GM21786 (cell line): ENCODE results near the gene PELI2.

Experiments
- ATAC-seq: cut with Tn5 transposase; IDR thresholded peaks from one replicate; pipeline ENCODE4 v1.9.1; 2021; ENCODE audit not compliant: unreplicated experiment

PELI2 gene

DNA sequence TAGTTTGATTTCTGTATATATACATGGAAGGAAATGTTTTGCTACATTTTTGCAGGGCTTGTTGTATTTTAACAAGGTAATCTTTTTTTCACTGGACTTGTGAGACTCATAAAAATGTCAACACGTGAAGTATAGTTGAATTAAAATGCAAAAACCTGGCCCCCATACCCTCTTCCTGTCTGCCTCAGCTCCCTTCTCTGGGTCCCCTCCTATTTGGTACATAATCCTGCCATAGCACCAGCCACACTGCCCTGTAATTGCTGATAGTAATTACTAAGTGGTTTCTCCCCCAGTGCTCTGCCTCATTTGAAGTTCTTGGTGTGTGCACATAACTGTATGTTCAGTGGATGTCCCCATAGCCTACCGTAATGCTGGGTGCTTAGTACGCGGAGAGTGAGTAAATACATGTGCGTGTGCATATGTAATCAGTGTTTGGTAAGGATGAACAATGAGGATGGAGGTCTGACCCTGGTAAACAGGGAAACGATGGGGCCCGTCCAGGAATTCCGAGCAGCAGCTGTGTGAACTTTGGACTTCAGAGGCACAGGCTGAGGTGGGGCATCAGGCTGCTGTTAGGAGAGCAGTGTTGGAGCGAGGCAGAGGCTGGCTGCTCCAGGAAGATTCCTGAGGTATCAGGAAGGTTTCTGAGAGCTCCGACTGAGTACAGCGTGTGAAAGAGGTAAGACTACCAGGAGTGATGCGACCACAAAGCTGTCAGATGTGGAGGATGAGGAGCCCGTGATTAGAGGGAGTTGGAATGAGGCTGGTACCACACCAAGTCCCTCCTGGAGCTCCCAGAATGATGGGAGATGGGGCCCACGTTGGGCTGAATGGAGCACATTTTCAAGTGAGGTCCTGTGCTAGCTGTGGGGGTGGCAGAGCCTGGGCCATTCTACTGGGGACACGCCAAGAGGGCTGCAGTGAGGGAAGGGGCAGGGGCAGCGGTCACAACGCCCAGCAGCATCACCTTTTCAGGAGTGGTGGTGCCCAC is 106.8 kb downstream of the PELI2 start:
- ATAC-seq, result no peak

DNA sequence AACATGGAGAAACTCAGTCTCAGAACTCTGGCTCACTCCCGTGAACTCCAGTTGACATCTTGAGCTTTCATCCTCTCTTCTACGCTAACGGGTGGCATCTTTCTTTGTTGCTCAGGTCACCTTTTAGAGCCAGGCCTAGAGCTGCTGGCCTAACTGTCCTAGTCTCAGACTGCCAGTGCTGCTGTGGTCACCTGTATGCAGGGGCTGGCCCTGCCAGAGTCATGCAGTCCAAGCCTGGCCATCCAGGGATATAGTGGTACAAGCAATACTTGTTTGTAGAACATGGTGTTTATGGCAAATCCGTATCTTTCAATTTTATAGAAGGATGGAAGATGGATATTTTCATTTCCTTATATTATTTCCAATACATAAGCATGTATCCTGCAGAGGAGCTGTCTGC is 117.2 kb downstream of the PELI2 start:
- ATAC-seq, result no peak

DNA sequence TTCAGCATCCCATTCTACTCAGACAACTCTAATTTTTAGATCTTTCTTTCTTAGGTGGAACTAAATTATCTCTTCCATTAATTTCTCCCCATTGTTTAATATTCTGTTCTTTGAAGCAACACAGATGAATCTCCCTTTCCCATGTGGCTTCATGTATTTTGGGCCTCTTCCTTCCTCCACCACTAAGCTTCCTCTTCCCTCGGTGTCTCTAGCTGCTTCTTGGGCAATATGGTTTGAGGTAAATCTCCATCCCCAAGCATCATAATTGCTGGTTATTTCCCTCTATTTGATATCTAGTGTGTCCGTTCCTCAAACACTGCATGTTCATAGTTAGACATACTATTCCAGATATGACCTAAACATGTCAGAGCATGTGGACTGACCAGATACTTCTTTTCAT is 119.2 kb downstream of the PELI2 start:
- no peak for ATAC-seq

DNA sequence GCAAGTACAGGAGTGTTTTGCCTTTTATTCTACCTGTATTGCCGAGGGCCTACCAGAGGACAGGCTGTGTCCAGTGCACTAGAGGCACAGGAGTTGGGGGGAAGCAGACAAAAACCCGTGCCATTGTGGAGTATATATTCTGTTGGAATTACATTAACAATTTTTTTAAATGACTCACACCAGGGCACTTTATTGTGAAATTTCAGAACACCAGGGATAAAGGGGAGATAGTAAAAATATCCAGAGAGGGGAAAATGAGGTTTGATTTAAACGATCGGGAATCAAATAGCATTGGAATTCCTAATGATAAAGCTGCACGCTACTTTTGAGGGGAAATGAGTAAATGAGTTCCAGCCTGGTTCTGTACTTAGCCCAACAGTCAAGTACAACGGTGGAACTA is 123.2 kb downstream of the PELI2 start:
- no peak for ATAC-seq

DNA sequence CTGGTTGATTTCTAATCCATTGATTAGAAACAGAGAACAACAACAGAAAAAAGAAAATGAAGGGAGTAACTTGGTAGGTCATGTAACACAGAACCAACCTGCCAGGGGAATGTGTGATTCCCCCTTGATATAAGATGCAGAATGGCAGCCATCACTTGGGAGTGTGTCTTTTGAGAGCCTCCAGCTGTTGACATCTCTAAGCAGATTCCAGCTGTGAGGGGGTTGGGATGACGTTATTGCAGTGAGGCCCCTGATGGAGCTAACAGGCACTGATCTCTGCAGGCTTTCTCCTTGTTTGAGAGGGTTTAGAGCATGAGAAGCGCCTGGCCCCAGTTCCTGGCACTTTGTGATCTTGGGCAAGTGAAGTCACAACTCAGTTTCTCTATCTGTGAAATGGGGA is 124.9 kb downstream of the PELI2 start:
- no peak for ATAC-seq

DNA sequence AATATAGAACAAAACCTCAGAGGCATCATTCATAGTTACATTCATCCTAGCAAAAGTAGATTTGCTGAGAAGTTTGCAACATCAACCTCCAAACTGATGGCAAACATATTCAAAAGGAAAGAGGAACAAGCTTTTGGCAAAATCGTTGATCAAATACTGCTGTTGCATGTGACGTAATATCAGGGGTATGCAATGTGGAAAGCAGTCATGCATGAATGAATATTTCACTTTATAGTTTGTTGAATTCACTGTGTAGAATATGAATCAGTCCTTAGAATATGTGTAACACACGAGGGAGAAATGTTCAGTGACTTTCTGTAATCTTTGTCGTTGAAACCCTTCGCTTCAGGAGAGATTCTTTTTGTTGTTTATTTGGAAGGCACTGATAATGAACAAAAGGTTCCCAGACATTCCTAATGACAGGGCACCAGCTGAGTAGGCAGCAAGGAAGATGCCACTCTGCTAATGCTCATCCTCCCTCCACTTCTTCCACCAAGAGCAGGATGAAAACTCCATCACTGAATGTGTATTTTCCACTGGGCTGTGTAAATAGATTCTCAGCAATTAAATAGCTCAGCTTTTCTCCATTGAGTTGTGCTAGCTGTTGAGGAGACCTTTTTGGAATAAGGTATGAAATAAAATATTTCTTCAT is 126.1 kb downstream of the PELI2 start:
- ATAC-seq, result no peak

DNA sequence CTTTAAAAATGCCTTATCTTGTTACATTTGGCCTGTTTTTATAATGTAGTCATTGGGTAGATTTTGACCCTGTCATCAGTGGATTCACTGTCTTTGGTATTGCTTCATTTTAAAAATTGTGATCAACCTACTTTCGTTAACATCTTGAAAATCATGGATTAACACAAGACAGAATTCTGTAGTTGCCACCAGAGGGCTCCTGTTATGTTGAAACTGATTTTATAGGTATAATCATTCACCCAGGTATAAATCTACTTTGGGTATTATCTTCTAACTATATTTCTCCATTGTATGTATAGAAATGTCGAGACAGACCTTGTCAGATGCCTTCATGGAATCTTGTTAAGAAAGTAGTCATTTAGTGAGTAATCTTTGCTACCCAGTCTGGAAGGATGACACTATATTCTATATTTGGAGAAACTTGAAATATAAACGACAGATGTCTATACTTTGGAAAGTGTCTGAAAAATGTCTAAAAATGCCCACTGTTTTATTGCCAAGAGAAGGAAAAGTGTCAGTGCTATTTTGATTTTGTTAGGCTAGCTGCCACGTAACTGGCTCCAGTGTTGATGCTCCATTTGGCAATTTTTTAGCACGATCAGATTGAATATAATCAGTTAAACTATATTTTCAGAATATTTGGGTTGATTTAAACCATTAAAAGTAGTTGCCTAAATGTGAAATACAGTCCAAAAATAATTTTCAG is 129.4 kb downstream of the PELI2 start:
- no peak for ATAC-seq

DNA sequence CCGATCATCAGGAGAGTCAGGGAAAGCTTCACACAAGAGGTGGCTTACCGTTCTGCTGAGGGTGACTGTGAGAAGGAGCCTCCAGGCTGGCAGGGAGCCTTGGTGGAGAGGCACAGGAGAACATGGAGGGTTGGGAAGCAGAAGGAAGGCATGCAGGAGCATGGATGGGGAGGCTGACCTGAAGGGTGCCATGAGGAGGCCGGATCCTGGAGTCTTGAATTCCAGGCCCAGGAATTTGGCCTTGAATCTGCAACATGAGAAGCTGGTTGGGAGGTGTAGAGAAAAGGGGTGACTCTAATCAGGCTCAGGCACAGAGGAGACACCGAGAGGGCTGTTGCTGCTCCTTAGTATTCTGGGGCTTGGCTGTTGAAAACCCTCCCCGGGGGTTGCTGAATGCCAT is 130.2 kb downstream of the PELI2 start:
- no peak for ATAC-seq

DNA sequence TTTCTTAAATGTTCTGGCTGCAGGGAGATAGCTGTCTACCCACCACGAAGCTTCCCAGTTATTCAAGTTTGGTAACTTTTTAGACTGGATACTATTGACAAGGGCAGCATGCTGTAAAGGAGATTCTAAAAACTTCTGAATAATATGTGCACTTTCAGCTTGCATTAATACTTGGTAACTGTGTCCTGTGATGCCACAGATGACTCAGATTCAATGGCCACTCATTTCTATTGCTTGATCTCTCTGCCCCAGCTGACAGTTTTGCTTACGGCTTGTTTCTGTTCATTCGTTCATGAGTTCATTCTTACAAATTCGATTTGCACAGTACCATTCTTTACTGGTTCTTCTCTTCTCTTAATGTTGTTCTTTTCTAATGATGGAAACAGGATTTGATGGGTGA is 142.8 kb downstream of the PELI2 start:
- no peak for ATAC-seq

DNA sequence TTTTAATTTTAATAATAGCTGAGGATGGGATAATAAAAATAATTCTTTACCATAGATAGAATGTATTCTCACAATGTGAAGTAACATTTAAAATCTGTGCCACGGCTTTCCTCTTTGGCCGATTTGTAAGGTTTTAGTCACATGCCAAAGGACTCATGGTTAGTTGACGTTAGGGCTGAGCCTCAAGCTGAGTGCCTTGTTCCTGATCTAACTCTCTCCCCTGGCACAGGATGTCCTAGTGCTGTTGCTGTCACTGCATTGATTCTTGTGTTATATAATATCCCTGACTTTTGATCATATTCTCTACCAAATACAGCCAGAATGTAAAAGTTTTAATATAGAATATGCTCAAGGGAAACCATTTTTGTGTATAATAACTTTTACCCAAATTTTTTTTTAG is 144.3 kb downstream of the PELI2 start:
- ATAC-seq, result no peak

DNA sequence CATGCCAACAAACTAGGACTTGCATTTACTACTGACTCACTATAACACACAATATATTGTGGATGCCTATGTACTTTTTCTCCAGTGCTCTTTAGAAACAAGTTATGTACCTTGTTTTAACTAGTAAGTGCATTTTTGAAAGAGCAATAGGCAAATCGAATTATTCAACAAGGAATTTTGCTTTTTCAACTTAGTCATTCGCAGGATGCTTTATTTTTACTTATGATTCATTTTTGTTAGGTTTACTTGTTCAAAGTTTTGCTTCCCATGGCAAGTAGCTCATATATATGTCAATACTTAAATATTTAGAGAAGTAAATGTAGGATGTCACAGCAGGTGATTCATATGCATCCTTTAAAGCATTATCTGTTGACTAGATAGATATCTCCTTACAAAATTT is 149.8 kb downstream of the PELI2 start:
- ATAC-seq, result no peak

DNA sequence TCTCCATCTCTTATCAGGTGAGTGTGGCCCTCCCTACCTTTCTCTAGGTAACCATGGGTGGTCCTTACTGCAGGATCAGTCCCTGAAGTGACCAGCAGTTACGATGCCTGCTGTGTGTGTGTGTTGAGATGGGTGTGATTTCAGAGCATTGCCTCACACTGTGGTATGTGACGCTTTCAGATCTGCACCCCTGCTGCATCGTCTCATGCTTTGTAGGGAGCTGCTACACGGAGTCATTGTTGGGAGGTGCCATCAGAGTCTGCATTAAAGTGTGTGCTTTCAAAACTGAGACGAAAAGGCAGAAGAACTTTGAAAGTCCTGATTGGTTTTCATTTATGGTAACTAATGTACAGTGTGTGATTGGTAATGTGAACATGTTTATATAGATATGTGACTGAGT is 150.5 kb downstream of the PELI2 start:
- ATAC-seq, result no peak

DNA sequence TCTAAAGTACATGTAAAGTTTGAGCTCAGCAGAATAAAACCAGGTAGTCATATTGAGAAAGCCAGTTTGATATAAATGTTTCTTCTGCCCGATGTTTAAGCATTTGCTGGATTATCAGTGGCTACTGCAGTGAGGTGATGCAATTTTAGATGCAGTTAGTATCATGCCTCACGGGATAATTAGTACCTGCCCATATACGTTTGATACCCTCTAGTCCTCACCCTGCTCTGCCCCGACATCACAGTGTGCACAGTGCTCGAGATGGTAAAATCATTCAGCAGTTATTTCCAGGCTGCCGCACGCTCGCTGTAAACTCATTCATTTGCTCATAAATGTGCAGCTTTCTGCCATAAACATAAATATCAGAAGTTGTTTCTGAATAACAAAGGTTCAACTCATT is 152.7 kb downstream of the PELI2 start:
- no peak for ATAC-seq

DNA sequence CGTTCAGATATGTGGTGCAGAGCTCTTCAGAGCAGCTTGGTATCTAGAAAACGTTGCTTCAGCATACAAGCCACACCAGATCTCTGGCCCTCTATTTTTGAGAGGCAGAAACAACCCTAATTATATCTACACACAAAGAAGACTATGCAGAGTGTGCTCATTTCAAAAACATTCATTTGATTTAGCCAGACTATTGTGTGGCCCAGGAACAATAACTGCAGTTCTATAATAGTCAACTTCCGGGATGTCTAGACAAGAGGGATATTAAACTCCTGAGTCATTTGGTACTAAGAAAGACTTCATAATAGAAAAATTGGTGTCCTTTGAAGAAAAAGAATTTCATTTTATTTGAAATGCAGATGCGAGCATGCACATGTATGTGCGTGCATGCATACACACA is 153.8 kb downstream of the PELI2 start:
- ATAC-seq, result no peak

DNA sequence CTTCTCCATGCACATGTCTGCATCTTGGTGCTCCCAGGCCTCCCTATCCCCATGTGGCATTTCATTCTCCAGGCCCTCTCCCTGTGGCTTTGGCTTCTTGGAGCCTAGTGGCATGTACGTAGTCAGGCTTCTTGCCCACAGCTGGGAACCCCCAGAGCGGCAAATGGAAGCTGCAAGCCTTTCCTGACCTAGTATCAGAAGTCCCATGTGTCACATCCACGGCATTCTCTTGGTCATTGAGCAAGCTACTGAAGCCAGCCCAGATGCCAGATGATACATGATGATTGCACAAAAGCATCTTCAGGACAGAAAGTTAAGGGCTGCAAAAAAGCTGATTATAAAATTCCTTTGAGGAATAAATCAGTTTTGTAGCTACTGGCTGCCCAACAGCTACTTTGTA is 154.9 kb downstream of the PELI2 start:
- ATAC-seq, result no peak

DNA sequence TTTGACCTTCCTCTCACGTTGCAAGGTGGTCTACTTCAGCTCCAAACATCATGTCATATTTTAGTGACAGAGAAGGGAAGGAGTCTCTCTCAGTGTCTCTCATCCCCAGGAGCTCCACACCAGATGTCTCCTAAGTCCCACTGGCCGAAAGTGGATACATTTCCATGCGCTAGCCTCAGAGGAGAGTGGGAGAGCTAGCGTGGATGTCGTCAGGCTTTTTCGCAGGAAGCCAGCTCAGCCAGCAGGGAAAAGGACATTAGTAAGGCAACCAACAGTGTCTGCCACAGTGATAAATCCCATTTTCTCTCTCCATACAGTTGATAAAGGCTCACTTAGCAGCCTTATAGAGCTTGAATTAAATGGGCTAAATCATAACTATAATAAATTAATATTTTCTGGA is 155.7 kb downstream of the PELI2 start:
- ATAC-seq, result no peak

DNA sequence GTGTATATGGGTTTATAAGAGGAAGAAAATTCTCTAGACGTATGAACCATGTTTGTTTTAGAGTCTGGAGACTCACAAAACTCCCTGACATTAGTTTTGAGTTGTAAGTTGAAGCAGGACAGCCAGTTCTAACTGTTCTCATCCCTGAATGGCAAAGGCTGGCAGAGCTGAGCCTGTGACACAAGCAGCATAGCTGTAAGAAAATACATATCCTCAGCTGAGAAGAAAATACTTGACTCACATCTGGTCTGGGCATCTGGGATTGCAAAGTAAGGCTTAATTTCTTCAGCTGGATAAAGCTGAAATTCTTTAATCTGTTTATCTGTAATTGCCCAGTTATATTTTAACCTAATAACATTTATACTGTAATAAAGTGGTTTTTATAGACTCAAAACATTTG is 156.3 kb downstream of the PELI2 start:
- no peak for ATAC-seq

DNA sequence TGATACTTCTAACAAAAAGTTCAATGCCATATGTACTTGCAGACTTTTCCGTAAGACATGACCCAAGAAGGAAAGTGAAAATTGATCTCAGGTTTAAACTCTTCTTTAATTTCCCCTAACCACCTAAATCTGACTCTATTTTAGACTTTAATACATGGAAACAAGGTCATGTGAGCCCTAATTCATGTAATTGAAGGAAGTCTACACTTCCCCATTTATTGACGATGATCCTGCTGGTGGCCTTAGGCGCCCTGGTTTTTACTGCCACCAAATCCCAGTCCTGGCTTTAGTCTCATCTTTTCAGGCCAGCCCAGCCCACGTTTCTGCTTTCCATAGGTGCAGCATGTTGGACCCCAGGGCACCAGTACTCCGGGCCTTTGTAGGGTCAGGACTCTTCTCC is 157.9 kb downstream of the PELI2 start:
- ATAC-seq, result no peak

DNA sequence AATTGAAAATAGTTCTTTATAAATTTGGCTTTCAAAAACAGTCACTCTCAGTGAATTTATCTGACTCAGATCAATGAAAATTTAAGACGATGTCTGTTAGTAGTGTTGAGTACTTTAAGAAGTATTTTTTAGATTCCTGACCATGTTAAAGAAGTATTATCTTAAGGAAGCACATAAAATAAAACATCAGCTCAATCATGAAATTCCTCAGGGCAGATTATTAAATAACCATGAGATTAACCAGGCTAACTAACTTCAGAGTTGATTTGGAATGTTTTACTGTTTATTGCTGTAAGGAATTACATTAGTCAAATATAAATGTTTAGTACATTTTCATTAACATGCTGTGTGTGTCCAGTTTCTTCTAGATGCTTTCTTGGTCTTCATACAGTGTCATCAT is 160.2 kb downstream of the PELI2 start:
- no peak for ATAC-seq

DNA sequence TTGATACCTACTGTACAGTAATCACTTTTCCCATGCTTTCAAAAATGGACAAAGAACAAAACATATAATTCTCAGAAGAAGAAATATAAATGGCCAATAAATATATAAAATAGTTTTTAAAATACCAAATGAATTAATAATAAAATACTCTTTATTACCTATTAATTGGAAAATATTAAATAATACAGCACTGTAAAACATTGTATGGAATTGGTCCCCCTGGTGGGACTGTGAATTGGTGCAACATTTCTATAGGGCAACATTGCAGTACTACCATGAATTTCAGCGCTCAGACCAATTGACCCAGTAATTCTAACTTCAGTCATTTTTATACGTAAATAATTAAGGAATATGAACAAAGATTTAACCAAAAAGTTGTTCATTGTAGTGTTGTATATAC is 162.6 kb downstream of the PELI2 start:
- ATAC-seq, result no peak

DNA sequence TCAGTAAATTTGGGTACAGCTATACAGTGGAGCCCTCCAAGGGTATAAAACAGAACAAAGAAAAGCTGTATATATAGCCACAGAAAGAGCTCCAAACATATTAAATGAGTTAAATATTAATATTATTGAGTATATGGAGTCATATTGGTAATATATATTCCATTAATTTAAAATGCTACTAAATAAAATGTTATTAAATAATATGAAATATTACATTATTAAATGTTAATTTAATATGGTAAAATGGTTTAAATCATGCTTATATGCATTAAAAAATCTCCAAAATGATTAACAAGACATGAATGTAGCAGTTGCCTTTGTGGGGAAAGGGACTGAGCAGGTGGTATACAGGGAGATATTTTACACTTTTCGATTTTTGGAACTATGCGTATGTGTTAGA is 164.0 kb downstream of the PELI2 start:
- ATAC-seq, result no peak

DNA sequence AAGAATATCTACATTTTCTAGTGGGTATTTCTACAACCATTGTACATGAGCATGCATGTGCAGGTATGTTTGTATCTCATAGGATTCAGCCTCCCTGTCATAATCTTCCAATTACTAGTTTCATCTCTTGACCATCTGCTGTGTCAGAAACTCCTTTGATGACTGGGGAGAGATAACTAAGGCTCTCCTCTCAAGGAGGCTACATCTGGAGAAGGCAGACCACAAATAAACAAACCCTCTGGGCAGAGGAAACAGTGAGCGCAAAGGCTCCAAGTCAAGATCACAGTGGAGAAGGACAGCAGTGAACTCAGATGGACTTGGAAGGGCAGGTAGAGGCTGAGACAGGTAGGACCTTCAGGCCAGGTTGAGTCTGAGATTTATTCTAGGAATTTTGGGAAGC is 166.4 kb downstream of the PELI2 start:
- ATAC-seq, result no peak
